Dermis blood vessel endothelial cell (primary cell): ENCODE results near the gene CFAP299. TPM values are rescaled to one million over a fixed set of nuclear protein-coding genes. Genes with fewer than 3 reads are reported as not detected.
"Not testable (repeated sequence)": the region's sequence is repeated elsewhere in the genome, so short reads cannot be mapped to it uniquely, and the experiment has no call there.

Experiments used
- DNase-seq: peaks from one replicate; pipeline ENCODE4 v3.0.0; 2010
- total RNA-seq: library from RNA; depleted of rRNA; stranded (reverse); fragments of >200 nt; gene quantifications from 2 replicates; pipeline ENCODE4 v1.2.3, GENCODE V29; 2014

CFAP299 gene
- total RNA-seq, 1 donor from 2014 or later: 0.34 TPM

DNA sequence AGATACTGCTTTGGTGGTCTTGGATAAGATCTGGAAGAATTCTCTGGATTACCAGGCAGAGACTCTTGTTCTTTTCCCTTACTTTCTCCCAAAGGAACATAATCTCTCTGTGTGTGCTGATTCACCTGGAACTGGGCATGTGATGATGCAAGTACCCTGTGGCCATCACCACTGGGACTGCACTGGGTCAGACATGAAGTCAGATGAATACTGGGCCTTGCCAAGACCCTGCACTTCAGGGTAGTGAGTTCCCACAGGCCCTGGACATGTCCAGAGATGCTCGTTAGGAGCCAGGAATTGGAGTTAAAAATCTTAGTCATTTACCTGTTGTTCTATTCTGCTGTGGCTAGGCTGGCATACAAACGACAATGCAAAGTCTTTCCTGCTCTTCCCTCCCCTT lies 404.8 kb downstream of the CFAP299 start:
- no peak for DNase-seq

GRCh38 chr4:80749558-80749957 lies 414.0 kb downstream of the CFAP299 start:
- DNase-seq: not testable (repeated sequence)

DNA sequence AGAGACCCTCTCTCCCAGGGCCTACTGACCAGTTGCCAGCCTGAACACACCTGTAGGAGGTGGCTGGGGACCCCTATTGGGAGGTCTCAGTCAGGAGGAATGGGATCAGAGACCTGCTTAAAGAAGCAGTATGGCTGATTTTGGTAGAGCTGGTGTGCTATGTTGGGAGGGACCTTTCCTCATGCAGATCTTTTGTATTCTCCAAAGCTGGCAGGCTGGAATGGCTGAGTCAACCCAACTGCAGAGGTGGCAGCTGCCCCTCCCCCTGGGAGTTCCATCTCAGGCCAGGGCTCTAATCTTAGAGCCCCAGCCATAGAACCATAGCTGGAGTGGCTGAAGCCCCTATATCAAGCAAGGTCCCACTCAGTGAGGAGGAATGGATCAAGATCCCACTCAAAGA lies 415.7 kb downstream of the CFAP299 start:
- DNase-seq: no peak

GRCh38 chr4:80767944-80768343 lies 432.4 kb downstream of the CFAP299 start:
- DNase-seq: no peak

- DNase-seq: no peak
Observed at GRCh38 chr4:80776168-80776567, 440.6 kb downstream of the CFAP299 start.

- no peak for DNase-seq
Observed at GRCh38 chr4:80781431-80781830, 445.9 kb downstream of the CFAP299 start.

- DNase-seq: no peak
Observed at GRCh38 chr4:80787306-80787705, 451.8 kb downstream of the CFAP299 start.

- no peak for DNase-seq
Observed at GRCh38 chr4:80788798-80789197, 453.3 kb downstream of the CFAP299 start.

GRCh38 chr4:80790152-80790551 lies 454.6 kb downstream of the CFAP299 start:
- no peak for DNase-seq

- not testable (repeated sequence) for DNase-seq
Observed at GRCh38 chr4:80793660-80794059, 458.1 kb downstream of the CFAP299 start.

DNA sequence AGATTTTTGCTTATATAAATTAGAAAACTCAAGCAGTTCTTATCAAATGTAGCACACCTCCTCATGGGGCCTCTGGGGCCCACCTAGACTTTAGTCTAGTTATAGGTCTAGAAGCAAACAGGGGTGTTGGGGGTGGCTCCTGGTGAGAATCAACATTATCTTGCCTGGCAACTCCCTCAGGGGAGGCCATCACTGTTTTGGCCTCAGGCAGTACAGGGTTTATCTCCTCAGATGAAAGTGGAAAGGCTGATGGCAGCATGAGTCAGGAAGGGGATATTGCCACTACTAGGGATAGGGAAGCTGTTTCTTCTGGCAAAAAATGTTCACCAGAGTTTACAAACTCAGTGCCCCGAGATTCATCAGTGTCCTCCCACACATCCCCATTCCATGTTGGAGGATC lies 462.6 kb downstream of the CFAP299 start:
- no peak for DNase-seq

GRCh38 chr4:80800719-80801118 lies 465.2 kb downstream of the CFAP299 start:
- DNase-seq: not testable (repeated sequence)

DNA sequence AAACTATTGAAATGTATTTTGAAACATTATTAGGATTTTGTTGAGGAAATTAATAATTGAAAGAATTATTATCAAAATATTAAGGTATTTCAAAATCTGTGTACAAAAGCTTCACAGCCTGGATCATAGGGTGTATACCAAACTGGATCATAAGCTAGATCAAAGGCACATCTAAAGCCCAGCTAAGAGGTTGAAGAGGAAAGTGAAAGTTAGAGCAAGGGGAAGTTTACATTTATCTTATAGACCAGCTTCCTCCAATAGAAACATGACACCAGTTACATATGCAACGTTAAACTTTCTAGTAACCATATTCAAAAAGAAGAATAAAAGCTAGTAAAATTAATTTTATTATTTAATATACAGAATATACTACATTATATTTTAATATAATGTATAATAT lies 467.8 kb downstream of the CFAP299 start:
- no peak for DNase-seq

DNA sequence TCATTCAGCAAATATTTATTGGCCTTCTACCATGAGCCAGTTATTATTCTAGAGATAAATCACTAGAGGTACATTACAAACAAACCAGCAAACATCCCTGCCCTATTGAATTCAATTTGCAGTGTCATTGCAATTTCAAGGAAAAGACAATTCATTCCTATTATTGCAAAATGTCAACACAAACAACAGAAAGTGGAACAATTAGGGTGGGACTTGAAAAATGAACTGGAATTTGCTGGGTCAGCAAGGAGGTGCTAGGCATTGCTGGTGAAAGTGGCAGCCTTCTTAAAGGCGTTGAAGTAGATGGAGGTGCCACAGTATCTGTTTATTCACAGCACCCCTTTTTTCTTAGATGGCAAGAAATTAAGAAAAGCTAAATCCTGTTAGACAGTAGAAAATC lies 470.9 kb downstream of the CFAP299 start:
- no peak for DNase-seq

DNA sequence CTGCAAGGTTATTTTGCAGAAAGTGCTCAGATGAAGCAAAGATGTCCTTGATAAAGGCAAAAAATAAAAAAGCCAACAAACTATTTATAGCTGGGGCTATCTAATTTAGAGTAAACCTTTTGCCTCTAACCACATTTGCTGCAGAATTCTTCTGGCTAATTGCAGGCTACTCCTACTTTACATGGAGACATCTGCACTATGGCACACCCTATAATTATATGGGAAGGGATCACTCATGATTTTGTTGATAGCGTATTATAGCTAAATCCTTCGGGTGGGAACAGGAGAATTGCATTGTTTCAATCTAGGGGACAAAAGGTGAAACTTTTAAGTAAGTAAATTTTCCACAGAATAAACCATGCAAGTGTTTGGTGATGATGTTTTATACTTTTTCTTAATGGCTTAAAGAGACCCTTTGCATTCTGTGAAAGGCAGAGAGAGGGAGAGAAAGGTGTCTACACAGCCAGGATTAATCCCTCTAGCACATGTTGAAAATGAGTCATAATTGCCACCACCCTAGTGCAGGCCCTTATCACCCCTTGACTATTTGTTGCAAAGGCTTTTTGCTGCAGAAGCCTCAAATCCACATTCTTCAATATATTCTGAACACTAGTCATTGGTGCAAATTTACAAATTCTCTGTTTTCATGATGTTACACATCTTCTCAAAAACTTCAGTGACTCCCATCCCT lies 473.7 kb downstream of the CFAP299 start:
- no peak for DNase-seq

DNA sequence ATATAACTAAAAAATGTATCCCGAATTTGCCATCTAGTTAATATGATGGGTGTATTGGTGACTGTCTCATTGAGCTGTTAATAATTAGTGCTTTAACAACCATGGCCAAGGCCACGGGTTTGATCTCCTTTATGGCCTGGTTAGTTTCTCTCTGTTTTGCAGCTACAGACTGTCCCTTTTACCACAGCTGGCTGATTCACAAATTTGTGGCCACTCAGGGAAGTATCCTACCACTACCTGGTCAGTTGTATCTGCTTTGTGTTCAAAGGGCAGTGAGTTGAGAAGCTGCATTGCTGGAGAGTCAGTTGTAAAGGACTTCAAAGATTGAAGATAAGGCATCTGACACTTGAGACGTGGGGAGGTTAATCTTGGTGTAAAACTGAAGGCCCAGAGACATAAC lies 475.9 kb downstream of the CFAP299 start:
- DNase-seq: no peak

DNA sequence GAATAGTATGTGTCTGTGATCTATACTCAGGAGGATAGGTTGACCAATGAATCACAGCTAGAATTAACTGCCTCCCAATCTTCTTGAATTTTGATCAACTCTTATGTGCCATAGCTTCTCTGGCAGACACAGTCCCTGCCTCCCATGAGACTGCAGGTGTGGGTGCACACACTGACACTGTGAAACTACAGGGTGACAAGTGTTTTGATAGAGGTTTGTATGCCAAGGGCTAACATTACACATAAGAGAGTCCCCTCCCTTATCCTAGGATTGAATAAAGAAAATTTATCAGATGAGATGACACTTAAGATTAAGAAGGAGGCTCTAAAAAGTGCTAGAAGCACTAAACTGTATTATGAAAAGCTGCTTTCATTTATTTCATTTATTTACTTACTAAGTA lies 476.6 kb downstream of the CFAP299 start:
- no peak for DNase-seq

DNA sequence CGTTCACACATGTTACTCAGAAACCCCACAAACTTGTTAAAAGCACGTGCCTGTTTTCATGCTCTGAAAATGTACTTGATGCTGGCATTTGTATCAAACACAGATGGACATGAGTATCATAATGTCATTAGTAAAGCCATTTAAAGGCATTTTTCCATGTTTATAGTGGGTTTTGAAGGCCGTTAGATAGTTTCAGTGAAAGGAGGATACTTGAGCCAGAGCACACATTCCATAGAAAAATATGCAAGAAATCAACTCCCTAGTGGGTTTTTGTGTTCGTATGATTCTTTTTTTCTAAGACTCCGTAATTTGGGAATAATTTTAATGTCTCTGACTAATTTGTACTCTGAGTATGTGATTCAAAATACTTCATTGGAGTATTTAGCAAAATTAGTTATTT lies 478.7 kb downstream of the CFAP299 start:
- DNase-seq: no peak

DNA sequence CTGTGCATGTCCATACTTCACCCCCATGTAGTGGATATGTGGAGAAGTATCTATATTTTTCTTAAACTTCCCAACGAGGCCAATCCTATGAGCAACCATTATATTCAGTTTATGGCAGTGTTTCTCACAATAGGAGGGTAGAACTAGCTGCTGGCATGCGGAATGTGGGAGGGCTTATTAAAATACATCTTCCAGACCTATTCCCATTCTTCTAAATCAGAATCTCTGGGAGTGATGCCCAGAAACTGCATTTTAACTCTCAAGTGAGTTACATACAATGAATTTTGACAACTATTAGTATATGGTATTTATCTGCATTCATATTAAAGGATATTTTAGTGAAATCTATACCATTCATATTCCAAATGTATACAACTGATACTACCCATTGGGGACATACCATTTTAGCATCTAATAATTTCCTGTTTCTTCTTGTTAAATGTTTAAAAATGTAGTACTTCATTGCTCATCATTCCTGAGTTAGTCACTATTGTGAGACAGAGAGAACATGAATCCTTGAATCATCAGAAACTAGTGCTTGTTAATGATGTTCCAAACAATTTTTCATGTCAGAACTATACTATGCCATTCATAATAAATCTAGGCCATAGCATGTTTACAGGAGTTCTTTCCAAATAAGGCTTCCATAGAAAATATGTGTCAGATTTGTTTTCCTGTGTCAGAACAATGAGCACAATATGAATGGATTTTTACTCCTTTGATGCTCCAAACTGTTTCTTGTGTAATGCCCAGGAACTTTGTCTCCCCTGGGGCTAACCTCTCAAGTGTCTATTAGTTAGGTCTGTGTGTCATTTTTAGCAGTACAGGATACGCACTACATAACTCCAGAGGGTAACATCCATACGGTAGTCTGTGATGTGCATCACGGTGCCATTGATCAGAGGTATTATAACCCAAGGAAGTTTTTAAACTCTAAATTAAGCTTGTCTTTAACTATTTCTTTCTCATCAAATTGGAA lies 496.1 kb downstream of the CFAP299 start:
- no peak for DNase-seq

DNA sequence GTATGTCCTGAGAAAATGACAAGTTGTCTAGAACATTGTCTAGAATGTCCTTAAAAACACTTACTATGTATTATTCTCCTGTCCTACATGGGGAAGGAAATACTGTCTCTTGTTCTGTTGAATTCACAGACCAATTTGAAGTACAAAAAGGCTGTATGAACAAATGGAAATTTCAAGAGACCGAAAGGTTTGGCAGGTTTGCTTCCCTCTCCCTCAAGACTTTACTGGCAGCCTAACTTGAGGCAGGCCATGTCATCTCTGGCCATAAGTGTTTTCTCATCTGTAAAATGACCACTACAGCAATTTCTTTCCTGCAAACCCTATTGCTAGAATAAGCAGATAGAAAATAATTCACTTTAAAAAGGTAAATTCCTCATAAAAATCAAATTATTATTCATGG lies 503.8 kb downstream of the CFAP299 start:
- no peak for DNase-seq

GRCh38 chr4:80839792-80840191 lies 504.3 kb downstream of the CFAP299 start:
- no peak for DNase-seq

- DNase-seq: no peak
Observed at GRCh38 chr4:80840396-80840795, 504.9 kb downstream of the CFAP299 start.

DNA sequence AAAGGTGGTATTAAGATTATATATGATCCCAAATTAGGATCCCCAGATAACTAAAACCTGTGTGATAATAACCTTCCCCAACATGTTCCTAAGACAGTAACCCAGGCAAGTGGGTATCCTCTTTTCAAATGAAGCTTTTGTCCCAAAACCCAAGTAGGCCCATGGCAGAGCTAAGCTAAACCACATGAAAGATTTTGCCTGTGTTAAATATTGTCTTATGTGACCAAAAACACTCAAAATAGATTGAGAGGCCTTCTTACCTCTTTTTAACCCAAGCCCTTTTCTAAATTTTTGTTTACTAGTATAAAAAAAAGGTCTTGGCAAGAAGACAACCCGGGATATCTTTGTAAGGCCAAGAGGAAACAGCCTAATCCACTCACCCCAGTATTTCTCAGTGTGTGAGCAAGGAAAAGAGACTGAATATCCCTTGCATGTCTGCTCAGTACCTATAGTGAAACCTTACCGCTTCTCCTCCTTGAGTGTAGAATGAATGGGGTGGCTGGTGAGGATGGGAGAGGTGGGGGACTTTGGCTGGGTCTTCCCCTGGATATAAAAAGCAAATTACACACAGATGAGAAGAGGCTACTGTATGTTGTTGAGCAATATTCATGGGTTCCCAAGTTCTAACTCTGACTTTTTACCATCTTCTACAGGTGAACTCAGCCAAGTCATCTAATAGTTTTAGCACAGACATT lies 506.2 kb downstream of the CFAP299 start:
- no peak for DNase-seq
